Thoracic aorta (tissue), 2 donors: Measurements from ENCODE around the gene TMEM248. TPM values are rescaled to one million over a fixed set of nuclear protein-coding genes. Genes with fewer than 3 reads are reported as not detected.
"Not testable (repeated sequence)": the region's sequence is repeated elsewhere in the genome, so short reads cannot be mapped to it uniquely, and the experiment has no call there.

Experiments
- ATAC-seq: fragments of 150-250 bp; one replicate; pipeline ENCODE4 v1.8.0; 2017; ENCODE audit warnings: low read depth; ENCODE audit not compliant: insufficient number of reproducible peaks, low FRiP score
- DNase-seq: peaks from one replicate; pipeline ENCODE4 v3.0.0-alpha.2; 2020; ENCODE audit warnings: low spot score
- H3K27ac ChIP-seq, 2 donors: fragments of 200-600 bp; sonication (generic); 1 replicate in 1 of 2; 2 replicates in 1 of 2; pipeline ENCODE4 v1.5.1; 2016; ENCODE audit warnings: mild to moderate bottlenecking in 2 of 2, moderate library complexity in 2 of 2
- H3K27me3 ChIP-seq: fragments of 200-600 bp; sonication (generic); replicated peaks from 2 replicates; pipeline ENCODE4 v1.6.0; 2016; ENCODE audit warnings: mild to moderate bottlenecking; ENCODE audit not compliant: insufficient read depth
- H3K36me3 ChIP-seq: fragments of 200-600 bp; sonication (generic); one replicate; pipeline ENCODE4 v1.5.1; 2016
- H3K4me1 ChIP-seq, 2 donors: fragments of 200-600 bp; sonication (generic); 1 replicate in 1 of 2; 2 replicates in 1 of 2; pipeline versions ENCODE4 v1.5.1 to v1.6.0; 2016; ENCODE audit warnings: low read depth in 2 of 2, mild to moderate bottlenecking in 1 of 2; ENCODE audit not compliant: control insufficient read depth in 1 of 2
- H3K4me3 ChIP-seq: fragments of 200-600 bp; sonication (generic); 2 replicates; pipeline ENCODE4 v1.5.1; 2016; ENCODE audit warnings: mild to moderate bottlenecking
- H3K9me3 ChIP-seq: fragments of 200-600 bp; sonication (generic); 2 replicates; pipeline ENCODE4 v1.5.1; 2016
- total RNA-seq, 2 donors: library from RNA; depleted of rRNA; stranded (reverse); fragments of >200 nt; gene quantifications; one replicate each; pipeline versions ENCODE4 v1.1.0 to v1.2.3, GENCODE V29; 2016
- TF ChIP-seq, protein P1 (sequence below): fragments of 200-600 bp; sonication (generic); IDR thresholded peaks from one replicate; pipeline ENCODE4 v1.5.1; 2019; ENCODE audit warnings: antibody characterized with exemption

The TMEM248 gene
- total RNA-seq, 2 donors from 2014 or later, result 108 to 130 TPM

- H3K36me3 ChIP-seq, result no peaks in the 10 kb centered on the region
- TF ChIP-seq, protein P1, sequence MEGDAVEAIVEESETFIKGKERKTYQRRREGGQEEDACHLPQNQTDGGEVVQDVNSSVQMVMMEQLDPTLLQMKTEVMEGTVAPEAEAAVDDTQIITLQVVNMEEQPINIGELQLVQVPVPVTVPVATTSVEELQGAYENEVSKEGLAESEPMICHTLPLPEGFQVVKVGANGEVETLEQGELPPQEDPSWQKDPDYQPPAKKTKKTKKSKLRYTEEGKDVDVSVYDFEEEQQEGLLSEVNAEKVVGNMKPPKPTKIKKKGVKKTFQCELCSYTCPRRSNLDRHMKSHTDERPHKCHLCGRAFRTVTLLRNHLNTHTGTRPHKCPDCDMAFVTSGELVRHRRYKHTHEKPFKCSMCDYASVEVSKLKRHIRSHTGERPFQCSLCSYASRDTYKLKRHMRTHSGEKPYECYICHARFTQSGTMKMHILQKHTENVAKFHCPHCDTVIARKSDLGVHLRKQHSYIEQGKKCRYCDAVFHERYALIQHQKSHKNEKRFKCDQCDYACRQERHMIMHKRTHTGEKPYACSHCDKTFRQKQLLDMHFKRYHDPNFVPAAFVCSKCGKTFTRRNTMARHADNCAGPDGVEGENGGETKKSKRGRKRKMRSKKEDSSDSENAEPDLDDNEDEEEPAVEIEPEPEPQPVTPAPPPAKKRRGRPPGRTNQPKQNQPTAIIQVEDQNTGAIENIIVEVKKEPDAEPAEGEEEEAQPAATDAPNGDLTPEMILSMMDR, result no peak
- no peak overlapping the region for H3K27ac ChIP-seq
- H3K9me3 ChIP-seq, result no peaks in the 10 kb centered on the region
- H3K27me3 ChIP-seq, result no peaks in the 10 kb centered on the region
- H3K4me3 ChIP-seq, result no peak overlapping the region
- no peak for ATAC-seq
- H3K4me1 ChIP-seq, result no peaks in the 10 kb centered on the region
- no peak for DNase-seq
Measured at GRCh38 chr7:66883716-66884115, 37.3 kb upstream of the TMEM248 start.

DNA sequence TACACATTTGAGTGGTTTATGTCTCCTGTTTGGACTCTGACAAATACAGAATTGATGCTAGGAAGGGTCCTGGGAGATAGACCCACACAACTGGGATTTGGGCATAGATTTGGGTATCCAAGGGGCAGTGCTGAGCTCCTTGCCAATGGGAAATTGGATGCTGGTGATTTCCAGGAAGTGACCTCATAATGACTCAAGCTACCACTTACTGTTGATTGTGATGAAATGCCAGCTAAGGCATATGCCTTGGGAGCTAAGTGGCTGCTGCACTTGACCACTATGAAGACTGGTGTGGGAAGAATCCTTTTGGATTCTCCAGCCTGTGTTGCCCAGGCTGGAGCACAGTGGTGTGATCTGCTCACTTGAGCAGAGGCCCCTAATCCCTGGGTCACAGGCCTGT, 36.5 kb upstream of the TMEM248 start:
- not testable (repeated sequence) for H3K27ac ChIP-seq, H3K4me3 ChIP-seq, H3K4me1 ChIP-seq, H3K36me3 ChIP-seq, H3K27me3 ChIP-seq, ATAC-seq, H3K9me3 ChIP-seq, DNase-seq

- Histone ChIP-seq H3K9me3 (no peaks in the 10 kb centered on the region), H3K36me3 (no peaks in the 10 kb centered on the region), H3K27me3 (no peaks in the 10 kb centered on the region), H3K4me1 (no peaks in the 10 kb centered on the region), H3K4me3 (no peak overlapping the region), H3K27ac (no peak overlapping the region)
- TF ChIP-seq, protein P1, result no peak
- DNase-seq (no peak), ATAC-seq (no peak)
Measured at GRCh38 chr7:66886152-66886551, 34.9 kb upstream of the TMEM248 start.

- DNase-seq, H3K4me1 ChIP-seq, H3K27me3 ChIP-seq, H3K36me3 ChIP-seq, H3K4me3 ChIP-seq, H3K9me3 ChIP-seq, H3K27ac ChIP-seq, ATAC-seq: not testable (repeated sequence)
Measured at GRCh38 chr7:66888223-66888622, 32.8 kb upstream of the TMEM248 start.

DNA sequence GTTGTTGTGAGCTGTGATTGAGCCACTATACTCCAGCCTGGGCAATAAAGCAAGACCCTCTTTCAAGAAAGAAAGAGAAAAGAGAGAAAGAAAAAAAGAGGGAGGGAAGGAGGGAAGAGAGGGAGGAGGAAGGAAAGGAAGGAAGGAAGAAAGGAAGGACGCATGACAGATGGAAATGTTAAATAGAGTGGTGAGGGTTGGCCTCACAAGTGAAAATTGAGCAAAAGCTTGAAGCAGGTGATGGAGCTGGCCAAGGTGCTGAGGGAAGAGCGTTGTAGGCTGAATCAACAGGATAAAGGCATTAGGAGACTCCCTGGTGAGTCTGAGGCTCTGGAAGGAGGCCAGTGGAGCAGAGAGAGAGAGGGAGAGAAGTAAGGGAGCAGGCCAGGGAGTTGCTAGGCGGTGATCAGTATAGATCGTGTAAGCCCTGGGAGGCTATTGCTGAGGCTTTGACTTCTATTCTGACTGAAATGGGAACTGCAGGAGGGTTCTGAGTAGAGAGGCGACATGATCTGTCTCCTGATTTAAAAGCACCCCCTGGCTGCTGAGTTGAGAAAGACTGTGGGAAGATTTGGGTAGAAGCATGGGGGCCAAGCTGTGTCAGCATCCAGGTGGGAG, 26.5 kb upstream of the TMEM248 start:
- Histone ChIP-seq H3K4me3 (no peak overlapping the region), H3K36me3 (peaks cover 3% of the 10 kb centered on the region), H3K27me3 (no peaks in the 10 kb centered on the region), H3K27ac (no peak overlapping the region), H3K9me3 (no peaks in the 10 kb centered on the region), H3K4me1 (no peaks in the 10 kb centered on the region)
- DNase-seq, result no peak
- TF ChIP-seq, protein P1, result no peak
- no peak for ATAC-seq

DNA sequence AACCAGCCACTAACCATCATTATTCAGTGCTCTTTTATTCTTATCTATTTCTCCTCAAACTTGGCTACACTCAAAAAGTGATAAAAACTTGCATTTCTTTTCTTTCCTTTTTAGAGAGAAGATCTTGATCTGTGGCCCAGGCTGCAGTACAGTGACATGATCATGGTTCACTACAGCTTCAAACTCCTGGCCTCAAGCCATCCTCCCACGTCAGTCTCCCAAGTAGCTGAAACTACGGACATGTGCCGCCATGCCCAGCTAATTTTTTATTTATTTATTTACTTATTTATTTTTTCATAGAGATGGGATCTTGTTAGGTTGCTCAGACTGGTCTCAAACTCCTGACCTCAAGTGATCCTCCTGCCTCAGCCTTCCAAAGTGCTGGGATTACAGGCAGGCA, 24.6 kb upstream of the TMEM248 start:
- Histone ChIP-seq H3K4me1 (no peaks in the 10 kb centered on the region), H3K27me3 (no peaks in the 10 kb centered on the region), H3K27ac (no peak overlapping the region), H3K9me3 (no peaks in the 10 kb centered on the region), H3K4me3 (no peak overlapping the region), H3K36me3 (peaks cover 3% of the 10 kb centered on the region)
- no peak for DNase-seq
- ATAC-seq, result no peak
- TF ChIP-seq, protein P1, result no peak
